ENCODE results near the gene CRIM1. TPM values are rescaled to one million over a fixed set of nuclear protein-coding genes. Genes with fewer than 3 reads are reported as not detected.
A peak's percentile ranks its signal among the peaks of the same experiment; 100 is the strongest.
"Not testable (repeated sequence)": the region's sequence is repeated elsewhere in the genome, so short reads cannot be mapped to it uniquely, and the experiment has no call there.

The CRIM1 gene
- total and polyA plus RNA-seq, 2 donors (not counting 1 experiment from before 2014, with no cell fraction given): 364 to 661 TPM

- no peak overlapping the region for H2AFZ ChIP-seq (ENCODE audit: low read length)
- peaks cover 8% of the 10 kb centered on the region for H4K20me1 ChIP-seq (ENCODE audit: control insufficient read depth, extremely low read depth, insufficient read depth, low read length)
- peak; percentile 76 to 92 for DNase-seq (ENCODE audit: low read depth in 2 of 2)
- peaks cover 100% of the 10 kb centered on the region for H3K79me2 ChIP-seq (ENCODE audit: control insufficient read depth, insufficient read depth, low read length)
- no peak overlapping the region for H3K9ac ChIP-seq (ENCODE audit: insufficient read depth, low read length)
- H3K4me2 ChIP-seq (ENCODE audit: extremely low read depth, insufficient read depth, low read length): peak overlapping the region; percentile 76
- no peaks in the 10 kb centered on the region for H3K9me3 ChIP-seq (ENCODE audit: control insufficient read depth, insufficient read depth, low read depth, low read length)
- peaks cover 31% of the 10 kb centered on the region for H3K4me1 ChIP-seq (ENCODE audit: control insufficient read depth, extremely low read depth, insufficient read depth, low read length)
- peak overlapping the region; percentile 63 for H3K27ac ChIP-seq (ENCODE audit: insufficient read depth, low read length)
- TF ChIP-seq CTCF (conservative IDR thresholded peaks at IDR 0.05 in 1 of 2, IDR thresholded peaks at IDR 0.05 in 1 of 2; ENCODE audit: low read depth in 1 of 2, low read length in 2 of 2) (no peak), EZH2 (IDR thresholded peaks at IDR 0.05; ENCODE audit: low read length, missing control alignments) (no peak)
- H3K4me3 ChIP-seq (replicated peaks in 1 of 4; ENCODE audit: control extremely low read depth in 1 of 4, insufficient read depth in 1 of 4, low read depth in 3 of 4, low read length in 4 of 4): peak overlapping the region in 1 of 4 experiments; percentile 18
- peaks cover 1% of the 10 kb centered on the region for H3K36me3 ChIP-seq (ENCODE audit: control insufficient read depth, insufficient read depth, low read length)
- no peaks in the 10 kb centered on the region for H3K27me3 ChIP-seq (ENCODE audit: control insufficient read depth, insufficient read depth, low read length)
Measured at GRCh38 chr2:36362291-36362690, 6.7 kb downstream of the CRIM1 start.

- not testable (repeated sequence) for H3K36me3 ChIP-seq (ENCODE audit: control insufficient read depth, insufficient read depth, low read length); H3K4me2 ChIP-seq (ENCODE audit: extremely low read depth, insufficient read depth, low read length); H2AFZ ChIP-seq (ENCODE audit: low read length); DNase-seq (ENCODE audit: low read depth in 2 of 2); H3K9ac ChIP-seq (ENCODE audit: insufficient read depth, low read length); H3K27ac ChIP-seq (ENCODE audit: insufficient read depth, low read length); H3K9me3 ChIP-seq (ENCODE audit: control insufficient read depth, insufficient read depth, low read depth, low read length); H3K27me3 ChIP-seq (ENCODE audit: control insufficient read depth, insufficient read depth, low read length); H3K4me3 ChIP-seq (replicated peaks in 1 of 4; ENCODE audit: control extremely low read depth in 1 of 4, insufficient read depth in 1 of 4, low read depth in 3 of 4, low read length in 4 of 4); H4K20me1 ChIP-seq (ENCODE audit: control insufficient read depth, extremely low read depth, insufficient read depth, low read length)
- Histone ChIP-seq H3K79me2 (ENCODE audit: control insufficient read depth, insufficient read depth, low read length) (peaks cover 100% of the 10 kb centered on the region), H3K4me1 (ENCODE audit: control insufficient read depth, extremely low read depth, insufficient read depth, low read length) (peaks cover 39% of the 10 kb centered on the region)
Measured at GRCh38 chr2:36363085-36363484, 7.5 kb downstream of the CRIM1 start.

GRCh38 chr2:36366491-36367120, 11.0 kb downstream of the CRIM1 start:
- H3K4me1 ChIP-seq (ENCODE audit: control insufficient read depth, extremely low read depth, insufficient read depth, low read length): peaks cover 58% of the 10 kb centered on the region
- H3K27ac ChIP-seq (ENCODE audit: insufficient read depth, low read length): peak overlapping the region; percentile 29
- no peaks in the 10 kb centered on the region for H3K9me3 ChIP-seq (ENCODE audit: control insufficient read depth, insufficient read depth, low read depth, low read length)
- no peak overlapping the region for H3K4me3 ChIP-seq (replicated peaks in 1 of 4; ENCODE audit: control extremely low read depth in 1 of 4, insufficient read depth in 1 of 4, low read depth in 3 of 4, low read length in 4 of 4)
- peaks cover 4% of the 10 kb centered on the region for H4K20me1 ChIP-seq (ENCODE audit: control insufficient read depth, extremely low read depth, insufficient read depth, low read length)
- DNase-seq (ENCODE audit: low read depth in 2 of 2): peak; percentile 43 to 50
- H3K36me3 ChIP-seq (ENCODE audit: control insufficient read depth, insufficient read depth, low read length): peaks cover 3% of the 10 kb centered on the region
- peaks cover 100% of the 10 kb centered on the region for H3K79me2 ChIP-seq (ENCODE audit: control insufficient read depth, insufficient read depth, low read length)
- no peak overlapping the region for H3K9ac ChIP-seq (ENCODE audit: insufficient read depth, low read length)
- TF ChIP-seq EZH2 (IDR thresholded peaks at IDR 0.05; ENCODE audit: low read length, missing control alignments) (no peak), CTCF (conservative IDR thresholded peaks at IDR 0.05 in 1 of 2, IDR thresholded peaks at IDR 0.05 in 1 of 2; ENCODE audit: low read depth in 1 of 2, low read length in 2 of 2) (no peak)
- H2AFZ ChIP-seq (ENCODE audit: low read length): no peak overlapping the region
- H3K4me2 ChIP-seq (ENCODE audit: extremely low read depth, insufficient read depth, low read length): peak overlapping the region; percentile 48
- H3K27me3 ChIP-seq (ENCODE audit: control insufficient read depth, insufficient read depth, low read length): no peaks in the 10 kb centered on the region

All from fibroblast of lung (primary cell).